T-helper 1 cell treated with Interleukin-12 subunit alpha and Interleukin-12 subunit beta and Interleukin-4 antibody, amounts not matched to agents 30 ng/mL and 1 ng/mL, for 36 hours (primary cell): ENCODE results near the gene SP6. TPM values are rescaled to one million over a fixed set of nuclear protein-coding genes. Genes with fewer than 3 reads are reported as not detected.

Source experiments
- intact Hi-C: fragments of 100-400 bp; cut with micrococcal nuclease; formaldehyde crosslinking; loops from one replicate; pipeline ENCODE4 v1.15.1; 2024
- total RNA-seq: library from RNA; stranded (reverse); gene quantifications from 2 replicates; pipeline ENCODE4 v1.2.3, GENCODE V29; 2022

SP6 gene
- total RNA-seq, 1 donor from 2014 or later: 0.12 TPM

DNA sequence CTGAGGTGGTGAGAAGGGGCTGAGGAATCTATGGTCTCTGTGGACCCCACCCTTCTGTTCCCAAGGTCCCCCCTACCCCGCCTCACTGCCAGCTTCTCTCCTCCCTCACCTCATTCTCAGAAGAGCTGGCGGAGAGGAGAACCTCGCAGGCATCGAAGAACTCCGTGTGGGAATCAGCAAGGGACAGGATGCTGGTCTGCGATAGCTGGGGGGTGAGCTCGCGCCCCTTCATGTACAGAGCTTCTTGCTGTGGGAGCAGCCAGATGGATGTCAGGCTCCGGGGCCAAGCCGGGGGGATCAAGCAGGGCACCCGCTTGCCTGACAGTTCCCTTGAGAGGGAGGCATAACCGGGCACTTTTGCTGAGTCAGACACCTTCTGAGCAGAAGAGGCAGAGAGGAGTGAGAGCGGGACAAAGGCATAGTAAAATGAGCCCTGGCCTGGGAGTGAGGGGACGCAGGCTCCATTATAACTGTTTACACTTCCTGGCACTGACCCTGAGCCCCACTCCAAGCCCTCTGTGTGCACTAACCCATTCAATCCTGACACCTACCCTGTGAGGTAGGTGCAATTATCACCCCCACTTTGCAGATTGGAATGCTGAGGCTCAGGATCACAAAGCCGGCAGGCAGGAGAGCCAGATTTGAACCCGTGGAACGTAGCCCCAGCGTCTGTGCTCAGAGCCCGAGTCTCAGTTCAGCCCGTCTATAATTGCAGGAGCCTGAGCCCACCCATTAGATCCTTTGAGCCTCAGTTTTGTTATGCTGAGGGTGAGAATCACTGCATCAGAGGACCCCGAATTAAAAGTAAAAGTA lies 35.7 kb downstream of the SP6 start:
- intact Hi-C loops: no loop called here

DNA sequence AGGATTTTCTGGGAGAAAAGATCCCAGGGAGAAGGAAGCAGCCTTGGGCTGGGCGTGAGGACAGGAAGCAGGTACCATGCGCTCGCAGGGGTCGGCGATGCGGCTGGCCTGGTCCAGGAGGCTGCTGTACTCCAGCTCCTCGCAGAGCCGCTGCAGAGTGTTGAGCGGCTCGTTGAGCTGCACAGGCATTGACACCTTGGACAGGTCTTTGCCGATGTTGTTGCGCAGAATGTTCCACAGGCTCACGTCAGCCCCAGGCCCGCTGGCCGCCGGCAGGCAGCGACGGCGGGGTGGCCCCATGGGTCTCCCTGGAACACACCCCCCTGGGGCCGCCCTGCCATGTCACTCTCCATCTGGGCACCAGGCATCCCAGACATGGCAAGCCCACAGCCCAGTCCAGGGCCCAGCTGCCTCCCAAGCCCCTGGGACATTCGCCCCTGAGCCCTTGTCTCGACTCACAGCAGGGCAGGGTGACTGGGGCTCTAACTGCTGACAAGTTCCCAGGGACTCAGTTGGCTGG lies 37.4 kb downstream of the SP6 start:
- intact Hi-C loops: no loop called here

DNA sequence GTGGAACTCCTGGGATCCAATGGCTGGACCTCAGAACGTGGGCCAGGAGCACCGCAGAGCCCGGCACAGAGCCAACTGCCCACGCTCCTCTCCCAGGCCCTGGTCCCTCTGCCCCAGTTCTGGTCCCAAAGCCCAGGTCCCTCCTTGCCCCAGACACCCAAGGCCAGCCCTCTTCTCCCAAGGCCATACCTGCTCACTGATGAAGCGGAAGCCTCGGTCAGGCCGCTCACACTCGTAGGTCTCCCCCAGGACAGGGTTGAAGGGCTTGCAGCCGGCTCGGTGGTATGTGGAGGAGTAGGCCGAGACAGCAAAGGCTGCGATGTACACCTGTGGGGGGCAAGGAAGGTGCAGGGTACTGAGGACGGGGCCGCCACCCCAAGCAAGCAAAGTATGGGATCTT lies 37.9 kb downstream of the SP6 start:
- intact Hi-C loops: no loop called here

DNA sequence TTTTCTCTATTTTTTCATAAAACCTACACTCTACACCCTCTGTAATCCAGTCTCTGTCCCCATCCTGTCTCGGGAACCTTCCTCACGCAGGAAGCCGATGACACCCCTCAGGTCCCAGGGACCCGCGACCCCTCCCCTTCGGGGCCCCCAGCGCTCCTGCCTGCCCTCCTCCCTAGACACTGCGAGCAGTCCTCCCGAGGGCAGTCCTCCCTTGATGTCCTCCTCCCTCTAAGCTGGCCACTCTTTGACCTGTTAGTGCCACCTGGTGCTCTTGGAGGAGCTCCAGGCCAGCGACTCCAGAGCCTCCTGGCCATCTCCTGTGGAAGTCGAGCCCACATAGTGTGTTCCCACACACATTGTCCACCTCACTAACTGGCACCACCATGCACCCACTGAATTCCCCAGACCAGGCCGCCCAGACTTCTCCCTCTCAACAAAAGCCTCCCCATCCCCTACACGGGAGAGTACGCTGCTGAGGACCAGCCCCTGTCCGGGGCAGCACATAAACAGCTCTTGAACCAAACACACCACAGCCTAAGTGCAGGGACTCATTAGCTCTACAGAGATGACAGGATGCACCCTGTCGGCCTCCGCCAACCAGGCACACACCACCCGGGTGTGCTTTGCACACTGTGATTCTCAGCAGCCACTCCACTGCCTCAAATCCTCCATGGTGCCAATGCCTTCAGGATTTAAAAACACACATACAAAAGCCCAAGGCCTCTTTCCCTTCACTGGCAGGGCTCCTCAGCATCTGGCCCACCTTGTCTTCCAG lies 38.6 kb downstream of the SP6 start:
- intact Hi-C loops: no loop called here

DNA sequence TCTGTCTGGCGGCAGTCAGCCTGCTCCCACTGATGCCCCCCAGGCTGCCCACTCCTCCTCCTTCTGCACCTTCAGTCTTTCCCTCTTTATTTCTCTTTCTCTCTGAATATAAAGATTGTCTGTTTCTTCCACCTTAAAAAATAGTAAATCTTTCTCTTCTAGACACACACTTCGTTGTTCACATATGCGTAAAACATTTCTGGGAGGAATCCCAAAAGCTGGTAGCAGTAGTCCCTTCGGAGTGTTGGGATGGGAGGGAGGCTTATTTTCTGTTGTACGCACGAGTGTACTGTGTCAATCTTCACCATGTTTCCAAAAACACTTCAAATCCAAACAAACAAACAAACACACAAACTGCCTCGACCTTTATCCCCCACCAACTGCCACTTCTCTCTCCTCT lies 39.3 kb downstream of the SP6 start:
- intact Hi-C loops: no loop called here

DNA sequence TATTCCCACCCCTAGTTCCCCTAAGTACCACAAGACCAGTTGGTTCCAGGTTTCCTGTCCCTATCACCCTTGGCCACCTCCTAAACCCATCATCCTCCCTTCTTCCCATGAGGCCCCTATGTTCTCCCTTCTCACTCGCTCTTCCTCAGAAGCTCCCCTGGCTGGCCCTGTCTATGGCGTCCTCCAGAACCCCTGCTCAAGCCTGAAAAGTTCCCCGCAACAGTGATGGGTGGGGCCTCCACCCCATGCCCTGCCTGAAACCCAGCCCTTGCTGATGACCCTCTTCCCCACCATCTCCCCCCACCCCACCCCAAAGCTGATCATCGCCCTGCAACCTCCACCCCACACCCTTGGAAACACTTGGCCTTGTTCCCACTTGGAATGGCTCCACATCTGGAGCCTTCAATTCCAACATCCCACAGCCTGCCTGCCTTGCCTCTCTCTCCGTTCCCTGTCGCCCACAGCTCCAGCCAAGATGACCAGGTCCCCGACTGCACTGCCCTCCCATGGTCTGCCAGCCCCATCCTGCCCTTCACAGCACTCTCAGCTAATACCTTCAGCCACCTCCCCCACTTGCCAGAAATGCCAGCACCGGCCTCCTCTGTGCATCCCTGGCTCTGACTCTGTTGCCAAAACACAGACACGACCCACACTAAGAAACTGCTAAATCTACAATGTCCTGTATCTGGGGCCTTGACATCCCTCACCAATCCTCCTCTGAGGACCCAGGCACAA lies 39.9 kb downstream of the SP6 start:
- intact Hi-C loops: no loop called here

DNA sequence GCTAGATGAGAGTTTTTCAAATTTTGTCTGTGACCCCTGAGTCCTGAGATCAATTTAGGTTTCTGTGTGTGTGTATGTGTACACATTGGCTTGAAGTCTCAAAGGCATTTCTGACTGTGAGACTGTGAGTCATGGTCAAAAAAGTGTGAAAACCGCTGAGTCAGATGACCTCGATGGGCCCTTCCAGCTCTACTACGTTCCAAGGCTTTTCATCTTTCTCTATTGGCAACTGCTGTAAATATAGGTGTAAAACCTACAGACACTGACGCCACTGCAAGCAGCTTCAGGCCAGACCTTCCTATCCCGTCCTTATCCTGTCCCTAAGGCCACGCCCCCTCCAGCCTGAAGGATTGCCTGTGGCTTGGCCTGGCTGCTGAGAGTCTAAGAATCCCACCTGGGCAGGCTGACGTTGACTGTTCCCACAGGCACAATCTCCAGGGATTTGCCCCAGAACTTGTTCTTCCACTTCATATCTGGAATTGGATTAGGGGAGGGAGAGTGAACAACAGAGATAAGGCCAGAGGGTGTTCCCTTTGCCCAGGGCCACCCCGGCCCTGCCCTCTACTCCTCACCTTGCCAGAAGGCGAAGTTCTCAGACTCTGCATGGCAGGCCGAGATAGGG lies 40.7 kb downstream of the SP6 start:
- intact Hi-C loops: no loop called here

DNA sequence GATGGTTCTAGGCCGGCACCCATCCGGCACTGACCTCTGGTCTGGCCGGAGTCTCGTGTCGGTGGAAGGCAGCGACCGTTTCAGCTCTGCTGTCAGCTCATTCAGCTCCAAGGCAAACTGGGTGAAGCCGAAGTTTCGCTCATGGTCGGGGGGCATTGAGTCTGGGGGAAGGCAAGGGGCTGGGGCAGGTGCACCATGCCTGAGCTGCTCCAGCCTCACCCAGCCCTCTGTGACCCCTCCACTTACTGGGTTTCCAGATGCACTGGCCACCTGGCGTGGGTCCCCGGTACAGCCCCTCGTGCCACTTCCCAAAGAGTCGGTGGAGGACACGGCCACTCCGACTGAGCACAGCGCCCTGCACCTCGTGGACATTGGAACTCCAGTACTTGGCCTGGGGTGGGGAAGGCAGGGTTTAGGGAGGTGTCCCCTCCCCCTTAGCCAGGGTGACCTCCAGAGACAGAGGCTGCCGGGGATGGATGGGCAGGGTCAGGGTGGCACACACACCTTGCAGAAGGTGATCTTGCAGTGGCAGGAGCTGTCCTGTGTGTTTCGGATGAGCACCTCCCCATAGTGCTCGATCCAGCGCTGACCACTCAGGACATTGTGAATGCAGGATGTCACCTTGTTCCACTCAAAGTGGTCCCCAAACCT lies 42.0 kb downstream of the SP6 start:
- intact Hi-C loops: no loop called here

DNA sequence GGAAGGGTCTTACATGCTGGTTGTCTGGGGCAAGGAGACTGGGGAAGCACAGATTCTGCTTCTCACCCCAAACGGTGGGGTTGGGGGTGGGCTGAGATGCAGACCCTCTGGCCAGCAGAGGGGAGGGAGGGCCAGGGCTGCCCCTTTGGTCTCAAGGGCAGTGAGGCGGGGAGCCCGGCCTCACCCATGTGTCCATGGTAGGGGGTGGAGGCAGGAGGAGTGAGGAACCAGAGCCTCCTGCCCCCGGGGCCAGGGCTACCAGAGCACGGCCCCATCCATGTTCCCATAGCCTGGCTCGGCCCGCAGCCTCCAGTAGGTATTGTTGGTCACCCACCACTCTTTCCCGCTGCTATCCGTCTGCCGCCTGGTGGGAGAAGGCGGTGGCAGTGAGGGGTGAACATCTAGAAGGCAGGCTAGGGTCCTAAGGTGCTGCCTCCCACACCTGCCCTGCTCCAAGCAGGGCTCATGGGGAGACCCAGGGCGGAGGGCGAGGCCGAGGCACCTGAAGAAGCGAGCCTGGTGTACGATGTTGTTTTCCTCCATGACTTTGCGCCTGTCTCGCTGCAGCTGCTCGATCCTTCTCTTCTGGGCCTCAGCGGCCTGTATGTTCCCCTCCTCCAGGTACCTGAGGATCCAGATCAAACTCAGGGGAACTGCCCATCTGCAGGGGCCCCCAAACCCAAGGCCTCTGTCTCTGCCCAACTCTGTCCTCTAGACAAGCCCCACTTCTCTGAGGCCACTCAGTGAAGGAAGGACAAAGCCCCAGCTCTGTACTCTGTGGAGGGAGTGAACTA lies 42.7 kb downstream of the SP6 start:
- intact Hi-C loops: no loop called here

DNA sequence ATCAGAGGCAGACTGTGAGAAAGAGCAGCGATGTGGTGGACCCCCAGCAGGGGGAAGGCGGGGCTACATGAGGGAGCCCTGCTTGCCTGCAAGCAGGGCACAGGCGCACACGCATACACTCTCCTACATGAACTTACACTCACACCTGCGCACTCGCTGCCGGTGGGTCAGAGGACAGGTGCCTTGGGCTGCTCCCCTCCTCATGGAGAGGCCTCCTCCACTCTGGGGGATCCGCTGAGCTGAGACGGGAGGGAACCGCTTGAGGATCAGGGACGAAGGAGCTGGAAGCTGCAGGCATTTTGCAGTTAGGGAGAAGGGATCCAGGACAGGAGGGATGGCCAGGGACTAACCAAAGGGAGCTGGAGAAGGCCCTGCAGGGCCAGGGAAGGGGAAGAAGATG lies 43.5 kb downstream of the SP6 start:
- intact Hi-C loops: no loop called here

DNA sequence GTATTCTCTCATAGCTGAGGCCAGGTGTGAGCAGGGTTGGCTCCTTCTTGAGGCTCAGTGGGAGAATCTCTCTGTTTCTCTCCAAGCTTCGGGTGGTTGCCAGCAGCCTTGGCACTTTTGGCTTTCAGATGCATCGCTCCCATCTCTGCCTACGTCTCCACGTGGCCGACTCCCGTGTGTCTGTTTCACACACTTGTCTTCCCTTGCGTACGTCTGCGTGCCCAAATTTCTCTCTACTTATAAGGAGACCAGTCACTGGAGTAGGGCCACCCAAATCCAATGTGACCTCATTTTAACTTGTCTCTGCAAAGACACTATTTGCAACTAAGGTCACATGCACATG lies 44.1 kb downstream of the SP6 start:
- intact Hi-C loops: no loop called here

DNA sequence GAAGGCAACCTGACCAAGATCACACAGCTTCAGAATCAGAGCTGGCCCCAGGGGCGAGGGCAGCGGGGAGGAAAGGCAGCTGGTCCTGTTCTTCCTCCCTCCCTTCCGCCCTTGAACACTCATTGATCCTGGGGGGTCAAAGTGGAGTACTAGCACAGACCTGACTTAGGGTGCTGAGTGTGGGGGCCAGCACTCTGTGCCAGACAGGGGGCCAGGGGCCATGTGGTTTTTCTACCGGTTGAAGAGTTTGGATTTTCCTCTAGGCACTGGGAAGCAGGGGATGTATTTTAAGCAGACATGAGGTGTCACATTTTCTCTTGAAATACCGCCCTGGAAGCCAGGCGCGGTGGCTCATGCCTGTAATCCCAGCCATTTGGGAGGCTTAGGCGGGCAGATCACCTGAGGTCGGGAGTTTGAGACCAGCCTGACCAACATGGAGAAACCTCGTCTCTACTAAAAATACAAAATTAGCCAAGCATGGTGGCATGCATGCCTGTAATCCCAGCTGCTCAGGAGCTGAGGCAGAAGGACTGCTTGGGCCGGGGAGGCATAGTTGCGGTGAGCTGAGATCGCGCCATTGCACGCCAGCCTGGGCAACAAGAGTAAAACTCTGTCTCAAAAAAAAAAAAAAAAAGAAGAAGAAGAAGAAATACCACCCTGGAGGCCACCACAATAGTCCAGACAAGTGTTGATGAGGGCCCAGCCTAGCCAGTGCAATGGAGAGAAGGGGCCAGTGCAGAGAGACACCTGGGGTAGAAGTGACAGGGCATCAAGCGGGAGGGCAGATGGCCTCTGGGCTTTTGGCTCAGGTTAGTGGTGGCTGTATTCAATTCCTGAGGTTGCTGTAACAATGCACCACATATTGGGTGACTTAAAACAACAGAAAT lies 44.7 kb downstream of the SP6 start:
- intact Hi-C loops: no loop called here

DNA sequence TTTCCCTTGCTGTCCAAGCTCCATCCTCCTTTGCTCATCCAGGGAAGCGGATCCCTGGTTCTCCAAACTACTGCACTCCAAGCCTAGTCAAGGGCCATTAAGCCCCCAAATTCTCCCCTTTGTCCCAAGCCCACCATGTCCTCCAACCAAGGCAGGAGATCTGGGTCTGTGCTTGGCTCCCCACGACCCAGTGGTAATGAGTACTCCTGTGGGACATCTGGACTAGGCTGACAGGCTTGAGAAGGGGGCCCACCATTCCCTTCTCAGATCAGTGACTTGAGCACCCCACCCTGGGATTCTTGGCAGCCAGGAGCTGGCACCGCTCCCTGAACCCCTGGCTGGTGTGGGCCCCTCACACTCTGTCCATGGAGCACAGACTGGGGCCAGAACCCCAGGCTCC lies 46.5 kb downstream of the SP6 start:
- intact Hi-C loops: loop anchor here (5.0 kb wide), 1 partner anchor 187 kb away; no protein-coding TSS in a partner anchor

DNA sequence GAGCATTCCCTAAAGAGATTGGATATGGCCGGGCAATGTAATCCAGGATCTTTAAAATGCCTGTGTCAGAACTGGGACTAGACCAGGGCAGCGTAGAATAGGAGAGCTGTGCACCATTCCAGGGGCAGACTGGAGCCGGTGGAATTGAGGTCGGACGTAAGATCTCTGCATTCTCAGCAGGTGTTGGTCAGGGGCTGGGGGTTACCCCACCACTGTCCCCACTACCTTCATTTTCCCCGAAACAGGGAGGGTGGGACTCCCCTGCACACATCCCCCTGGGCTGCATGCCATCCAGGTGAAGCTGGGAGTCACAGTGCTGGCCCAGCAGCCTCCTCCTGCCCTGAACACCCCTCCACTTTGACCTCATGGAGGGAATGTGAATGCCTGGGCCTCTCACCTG lies 47.2 kb downstream of the SP6 start:
- intact Hi-C loops: loop anchor here (5.0 kb wide), 1 partner anchor 186 kb away; no protein-coding TSS in a partner anchor

DNA sequence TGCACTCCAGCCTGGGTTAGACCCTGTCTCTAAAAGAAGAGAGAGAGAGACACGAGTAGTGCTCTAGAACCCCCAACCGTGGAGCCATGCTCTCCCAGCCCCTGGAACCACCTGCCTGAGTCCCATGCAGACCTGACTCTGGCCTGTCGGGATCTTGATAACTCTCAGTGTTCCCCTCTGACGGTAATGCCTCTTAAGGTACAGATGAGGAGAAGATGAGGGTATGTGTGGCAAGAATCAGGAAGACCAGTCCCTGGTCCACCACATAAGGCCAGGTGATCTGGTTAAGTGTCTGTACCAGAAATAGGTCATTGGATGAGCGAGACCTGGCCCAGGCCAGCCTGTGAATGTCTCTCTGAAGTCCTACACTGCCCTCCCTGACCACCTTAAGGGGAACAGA lies 47.8 kb downstream of the SP6 start:
- intact Hi-C loops: loop anchor here (5.0 kb wide), 1 partner anchor 186 kb away; no protein-coding TSS in a partner anchor

DNA sequence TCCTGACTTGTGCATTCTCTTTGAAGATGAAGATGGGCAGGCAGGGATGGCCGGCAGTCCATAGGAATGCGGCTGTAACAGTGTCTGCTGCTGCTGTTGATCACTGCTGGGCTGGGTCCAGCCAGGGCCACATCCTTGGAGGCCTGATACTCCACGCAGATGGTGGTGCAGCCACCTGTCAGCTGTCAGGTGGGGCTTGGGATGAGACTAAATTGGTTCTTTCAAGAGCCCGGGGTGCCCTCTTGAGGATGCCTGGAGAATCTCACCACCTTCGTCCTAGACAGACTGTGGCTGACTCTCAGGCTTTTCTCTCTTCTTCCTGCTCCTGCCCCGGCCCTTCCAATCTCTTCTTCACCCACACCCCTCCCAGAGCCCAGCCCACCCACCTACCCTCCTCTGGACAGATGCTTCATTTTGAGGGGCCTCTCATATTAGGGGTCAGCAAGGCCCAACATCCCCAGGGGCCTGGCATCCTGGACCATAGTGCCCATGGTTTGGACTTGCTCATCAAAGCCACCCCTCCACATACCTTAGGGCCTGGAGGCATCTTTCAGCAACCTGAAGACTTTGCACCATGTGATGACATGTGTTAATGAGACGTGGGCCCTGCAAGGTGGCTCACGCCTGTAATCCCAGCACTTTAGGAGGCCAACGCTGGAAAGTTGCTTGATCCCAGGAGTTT lies 48.5 kb downstream of the SP6 start:
- intact Hi-C loops: loop anchor here (1.0 to 5.0 kb wide), 4 partner anchors 26 to 185 kb away; no protein-coding TSS in a partner anchor

DNA sequence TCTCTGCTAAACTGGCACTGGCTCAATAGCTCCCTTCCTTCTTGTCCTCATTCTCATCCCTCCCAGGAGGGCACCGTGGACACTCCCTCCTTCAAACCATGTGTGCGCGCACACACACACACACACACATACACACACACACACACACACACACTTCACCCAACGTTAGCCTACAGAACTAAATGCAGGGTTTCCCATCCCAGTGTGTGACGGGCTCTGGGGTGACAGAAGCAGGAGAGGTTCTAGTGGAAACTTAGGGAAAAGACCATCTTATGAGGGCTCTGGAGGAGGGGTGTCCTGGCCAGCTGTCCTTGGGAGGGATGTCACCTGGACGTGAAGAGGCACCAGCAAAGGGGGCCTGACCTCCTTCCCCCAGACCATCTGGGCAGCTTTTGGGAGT lies 49.1 kb downstream of the SP6 start:
- intact Hi-C loops: loop anchor here (1.0 to 5.0 kb wide), 4 partner anchors 26 to 185 kb away; no protein-coding TSS in a partner anchor

DNA sequence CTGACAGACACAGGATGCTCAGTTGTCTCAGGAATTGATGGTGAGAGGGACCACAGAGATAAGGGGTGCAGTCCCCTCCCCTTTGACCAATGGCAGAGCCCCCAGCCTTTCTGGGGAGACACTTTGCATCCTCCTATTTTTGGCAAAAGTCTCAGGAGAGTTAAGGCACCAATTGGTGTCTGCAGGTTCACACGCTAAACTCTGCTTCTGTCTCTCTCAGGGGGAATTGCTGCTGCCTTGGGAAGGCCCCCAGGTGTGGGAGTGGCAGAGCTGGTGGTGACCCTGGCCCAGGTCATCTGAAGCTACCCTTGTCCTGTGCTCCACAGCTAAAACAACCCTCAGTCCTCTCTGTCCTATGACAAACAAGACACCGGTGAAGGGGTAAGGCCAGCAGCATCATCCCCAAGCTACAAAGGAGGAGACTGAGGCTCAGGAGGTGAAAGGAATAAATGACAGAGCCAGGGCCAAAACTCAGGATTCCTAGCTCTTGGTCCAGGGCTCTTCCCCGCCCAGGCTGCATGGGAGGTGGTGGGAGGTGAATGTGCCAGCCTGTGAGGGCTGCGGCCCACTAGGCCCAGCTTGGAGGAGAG lies 49.7 kb downstream of the SP6 start:
- intact Hi-C loops: loop anchor here (5.0 kb wide), 1 partner anchor 184 kb away; no protein-coding TSS in a partner anchor
